GM19193 (cell line): ENCODE measurements around the gene DIP2C.

Experiments
- POLR2A ChIP-seq: IDR thresholded peaks from 4 replicates; pipeline ENCODE4 v1.6.1; 2011; ENCODE audit not compliant: insufficient read depth, insufficient read length; ENCODE audit errors: extremely low read depth

The DIP2C gene

DNA sequence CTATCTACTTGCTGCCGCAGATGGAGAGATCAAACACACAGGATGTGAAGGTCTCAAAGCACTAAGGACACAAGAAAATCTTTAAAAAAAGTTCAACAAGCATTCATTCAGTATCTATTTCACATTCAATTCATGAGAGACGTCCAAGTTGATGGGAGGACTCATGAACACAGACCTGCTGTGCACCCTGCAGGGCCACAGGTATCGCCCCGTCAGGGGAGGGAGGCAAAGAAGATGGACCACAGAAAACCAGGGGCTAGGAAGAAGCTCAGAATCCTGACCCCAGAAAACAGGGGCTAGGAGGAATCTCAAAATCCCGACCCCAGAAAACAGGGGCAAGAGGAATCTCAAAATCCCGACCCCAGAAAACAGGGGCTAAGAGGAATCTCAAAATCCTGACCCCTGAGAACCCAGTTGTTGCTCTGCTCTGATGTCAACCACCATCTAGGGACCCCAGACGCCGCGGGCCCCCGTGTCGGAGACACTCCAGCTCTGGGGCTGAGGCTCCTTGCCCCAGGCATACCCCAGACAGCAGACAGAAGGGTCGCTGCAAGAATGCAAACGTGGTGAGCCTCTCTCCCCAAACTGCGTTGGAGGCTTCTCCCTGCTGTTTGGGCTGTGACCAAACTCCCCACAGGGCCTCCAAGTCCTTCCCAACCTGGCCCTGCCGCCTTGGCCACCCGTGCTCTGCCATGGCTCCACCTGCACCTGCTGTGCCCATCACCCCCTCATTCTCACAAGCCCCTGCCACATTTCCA lies 197.6 kb downstream of the DIP2C start:
- no peak for TF ChIP-seq POLR2A

DNA sequence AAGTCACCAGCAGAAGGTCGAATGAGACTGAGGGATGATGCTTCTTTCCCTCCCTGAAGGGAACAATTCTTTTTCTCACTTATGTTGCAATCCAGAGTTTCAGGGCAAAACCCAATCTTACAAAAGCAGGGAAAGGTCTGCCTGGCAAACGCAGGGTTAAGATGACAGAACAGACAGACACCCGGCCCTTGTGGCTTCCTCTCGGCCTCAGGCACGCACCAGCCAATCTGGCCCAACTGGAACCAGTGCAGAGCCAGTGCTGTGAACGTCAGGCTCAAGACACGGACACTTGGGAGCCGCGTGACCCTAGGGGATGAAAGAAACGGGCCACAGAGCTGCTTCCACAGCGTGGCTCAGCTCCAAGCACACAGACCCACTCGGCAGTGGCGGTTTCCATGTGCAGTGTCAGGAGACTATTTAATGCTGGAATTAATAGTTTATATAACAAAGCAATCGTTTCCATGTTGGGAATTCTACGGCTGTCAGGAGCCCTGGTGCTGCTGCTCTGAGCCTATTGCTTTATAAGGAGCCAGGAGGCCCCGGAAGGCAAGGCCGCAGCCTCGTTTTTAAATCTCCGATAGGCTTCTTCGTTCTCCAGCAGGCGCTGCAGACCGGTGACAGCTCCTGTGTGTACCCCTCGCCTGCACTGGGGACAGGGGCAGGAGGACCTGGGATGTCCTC lies 198.4 kb downstream of the DIP2C start:
- no peak for TF ChIP-seq POLR2A

DNA sequence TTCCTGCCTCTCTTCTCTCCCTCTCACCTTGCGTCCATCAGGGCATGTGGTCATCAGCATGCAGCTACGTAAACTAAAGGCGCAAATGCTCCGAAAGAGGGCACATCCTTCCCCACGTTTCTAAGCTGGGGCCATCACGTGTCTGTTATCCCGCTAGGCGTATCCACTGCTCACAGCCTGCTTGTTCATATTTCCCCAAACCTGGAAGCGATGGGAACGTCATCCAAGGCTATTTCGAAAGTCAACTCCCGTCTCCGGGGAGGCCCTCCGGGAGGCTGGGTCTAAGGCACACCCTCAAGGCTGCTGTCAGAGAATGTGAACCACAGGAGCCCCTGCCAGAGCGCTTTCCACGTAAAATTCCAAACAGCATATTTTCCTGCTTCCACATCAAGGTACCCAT lies 199.2 kb downstream of the DIP2C start:
- TF ChIP-seq POLR2A = no peak

DNA sequence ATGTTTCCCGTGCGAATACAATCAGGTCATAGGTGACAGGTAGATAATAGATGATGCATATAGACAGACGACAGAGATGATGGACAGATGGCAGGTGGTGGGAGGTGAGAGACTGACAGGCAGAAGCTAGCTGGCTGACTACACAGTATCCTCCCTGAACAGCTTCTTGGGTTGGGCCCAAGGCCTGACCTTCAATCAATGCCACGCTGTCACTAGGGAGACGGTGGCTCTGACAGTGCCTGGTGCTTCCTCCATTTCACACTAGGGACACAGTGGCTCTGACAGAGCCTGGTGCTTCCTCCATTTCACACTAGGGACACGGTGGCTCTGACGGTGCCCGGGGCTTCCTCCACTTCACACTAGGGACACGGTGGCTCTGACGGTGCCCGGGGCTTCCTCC lies 200.1 kb downstream of the DIP2C start:
- TF ChIP-seq POLR2A = no peak

DNA sequence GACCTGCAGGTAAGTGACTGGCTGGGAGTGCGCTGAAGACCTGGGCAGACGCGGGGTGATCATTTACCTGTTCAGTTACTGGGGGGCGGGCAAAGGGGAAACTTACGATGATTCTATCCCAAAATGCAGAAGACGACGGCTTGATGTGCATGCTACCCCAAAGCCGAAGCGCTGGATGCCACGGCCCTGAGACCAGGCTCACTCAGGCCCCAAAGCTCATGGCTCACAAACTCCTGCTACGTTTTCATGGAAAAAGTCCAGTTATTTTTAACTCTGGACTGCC lies 200.6 kb downstream of the DIP2C start:
- no peak for TF ChIP-seq POLR2A

DNA sequence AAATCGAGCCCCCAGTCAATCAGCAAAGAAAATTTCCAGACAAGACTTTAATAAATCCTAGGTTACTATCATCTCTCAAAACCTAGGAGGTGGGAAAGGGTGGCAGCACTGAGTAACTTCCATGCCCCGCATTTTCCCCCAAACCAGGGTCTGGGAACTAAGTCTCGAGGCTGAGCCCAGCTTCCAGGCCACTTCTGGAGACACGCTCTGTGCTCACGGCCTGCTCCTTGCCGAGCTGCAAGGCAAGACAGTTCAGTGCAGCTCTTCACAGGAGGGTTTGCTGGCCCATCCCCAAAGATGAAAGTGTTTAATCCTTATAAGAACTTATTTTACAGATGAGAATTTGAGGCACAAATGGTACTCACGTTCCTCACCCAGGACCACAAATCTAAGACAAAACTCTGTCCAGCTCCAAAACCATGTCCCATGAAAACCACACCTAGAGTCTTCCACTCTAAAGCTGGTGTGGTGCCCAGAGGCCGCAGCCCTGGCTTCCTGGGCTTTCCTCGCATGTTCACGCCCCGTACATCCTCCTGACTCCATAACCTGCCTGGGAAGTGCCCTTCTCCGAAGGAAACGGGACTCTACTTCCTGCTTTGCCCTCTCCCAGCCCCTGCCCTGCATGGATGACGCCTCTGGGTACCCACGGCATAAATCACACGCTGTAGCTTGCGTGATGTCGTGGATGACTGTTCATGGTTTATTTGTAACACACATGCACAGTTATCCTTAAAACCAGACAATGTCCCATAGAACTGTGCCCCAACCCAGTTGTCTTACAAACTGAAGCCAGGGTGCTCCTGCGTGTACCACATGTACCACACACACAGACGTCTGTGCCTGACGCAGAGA lies 201.2 kb downstream of the DIP2C start:
- no peak for TF ChIP-seq POLR2A

DNA sequence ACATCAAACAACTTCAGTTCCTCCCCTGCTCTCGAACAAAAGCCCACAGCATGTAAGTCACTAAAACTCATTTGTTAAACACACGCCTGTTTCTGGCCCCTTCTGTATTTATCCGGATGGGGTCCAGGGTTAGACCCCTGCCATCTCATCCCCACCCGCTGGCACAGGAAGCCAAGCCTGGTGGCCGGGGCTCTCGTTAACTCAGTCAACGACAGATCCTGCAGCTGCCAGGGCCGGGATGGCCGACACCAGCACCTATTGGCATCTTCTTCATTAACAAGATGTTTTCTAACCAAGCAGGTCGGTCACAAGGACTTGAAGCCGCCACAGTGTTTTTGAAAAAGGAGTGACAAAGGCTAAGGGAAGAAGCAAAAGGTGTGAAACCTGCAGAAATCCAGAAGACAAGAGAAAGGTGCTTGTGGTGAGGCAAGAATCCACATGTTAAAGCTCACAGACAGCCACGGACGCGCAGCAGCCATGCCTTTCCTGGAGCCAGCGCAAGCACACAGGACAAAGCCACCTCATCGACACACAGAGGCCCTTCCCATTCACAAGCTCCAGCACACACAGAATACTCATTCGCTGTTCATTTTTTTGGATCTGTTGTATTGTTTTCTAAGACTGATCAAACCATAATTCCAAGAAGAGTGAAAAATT lies 202.7 kb downstream of the DIP2C start:
- no peak for TF ChIP-seq POLR2A

DNA sequence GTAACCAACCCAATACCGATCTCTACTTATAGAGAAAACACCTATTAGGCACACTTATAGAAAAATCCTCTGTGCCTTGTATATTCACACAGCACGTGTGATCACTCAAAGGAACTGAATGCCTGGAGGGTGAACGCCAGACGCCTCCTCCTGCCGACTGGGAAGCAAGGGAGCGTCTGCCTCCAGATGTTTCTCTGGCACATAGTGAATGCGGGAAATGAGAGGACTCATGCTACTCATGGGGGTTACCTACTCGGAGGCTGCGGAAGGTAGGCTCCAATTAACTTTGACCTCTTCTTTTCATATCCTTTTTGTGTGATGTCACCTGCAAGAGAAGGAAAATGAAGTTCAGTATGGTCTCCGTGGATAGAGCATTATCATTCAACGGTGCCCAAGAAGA lies 203.3 kb downstream of the DIP2C start:
- TF ChIP-seq POLR2A = no peak

DNA sequence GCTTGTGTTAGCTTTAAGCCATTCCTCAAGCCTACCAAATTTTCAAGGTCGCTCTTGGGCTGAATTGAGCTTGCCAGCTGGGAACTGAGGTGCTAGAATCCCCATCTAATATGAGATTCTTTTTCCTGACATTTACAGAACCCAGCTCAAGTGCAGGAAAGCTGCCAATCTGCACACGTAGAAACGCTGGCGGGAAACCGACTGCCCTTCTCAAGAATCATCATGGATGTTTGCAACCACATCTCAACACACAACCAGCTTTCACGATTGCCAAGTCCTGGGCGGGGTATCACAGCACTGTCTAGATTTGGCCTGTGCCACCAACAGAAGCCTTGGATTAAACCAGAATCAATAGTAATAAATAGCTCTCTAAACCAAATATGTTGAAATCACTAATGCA lies 203.7 kb downstream of the DIP2C start:
- TF ChIP-seq POLR2A = no peak

DNA sequence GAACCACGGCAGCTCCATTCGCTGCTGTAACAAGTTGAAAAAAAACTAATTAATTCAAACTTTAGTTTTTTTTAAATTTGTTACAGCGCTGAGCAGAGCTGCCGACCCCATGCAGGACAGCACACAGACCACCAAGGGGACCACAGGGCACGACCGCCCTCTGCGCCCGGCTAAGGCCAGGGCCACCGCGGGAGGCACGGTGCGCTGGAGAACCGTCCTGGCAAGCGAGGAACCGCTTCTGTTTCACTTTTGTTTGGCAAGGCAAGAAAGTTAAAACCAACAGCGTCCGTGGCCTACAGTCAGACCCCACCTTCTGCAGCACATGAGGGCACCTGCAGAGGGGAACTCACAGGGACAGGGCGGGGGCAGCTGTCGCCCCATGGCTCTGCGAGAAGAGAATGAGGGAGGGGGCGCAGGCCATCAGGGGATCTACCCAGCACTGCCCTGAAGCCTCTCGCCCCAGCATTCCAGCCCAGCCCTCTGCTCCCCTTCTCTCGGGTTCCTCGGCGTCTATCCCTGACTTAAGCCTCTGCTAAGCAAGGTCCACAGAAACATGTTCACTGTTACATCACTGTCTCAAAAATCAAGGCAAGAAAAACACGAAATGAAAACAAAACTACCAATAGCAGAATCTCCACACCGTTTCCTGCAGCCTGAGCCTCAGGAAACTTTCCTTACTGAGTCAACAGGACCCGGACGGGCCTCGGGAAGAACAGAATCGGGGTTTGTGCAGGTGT lies 204.4 kb downstream of the DIP2C start:
- no peak for TF ChIP-seq POLR2A

DNA sequence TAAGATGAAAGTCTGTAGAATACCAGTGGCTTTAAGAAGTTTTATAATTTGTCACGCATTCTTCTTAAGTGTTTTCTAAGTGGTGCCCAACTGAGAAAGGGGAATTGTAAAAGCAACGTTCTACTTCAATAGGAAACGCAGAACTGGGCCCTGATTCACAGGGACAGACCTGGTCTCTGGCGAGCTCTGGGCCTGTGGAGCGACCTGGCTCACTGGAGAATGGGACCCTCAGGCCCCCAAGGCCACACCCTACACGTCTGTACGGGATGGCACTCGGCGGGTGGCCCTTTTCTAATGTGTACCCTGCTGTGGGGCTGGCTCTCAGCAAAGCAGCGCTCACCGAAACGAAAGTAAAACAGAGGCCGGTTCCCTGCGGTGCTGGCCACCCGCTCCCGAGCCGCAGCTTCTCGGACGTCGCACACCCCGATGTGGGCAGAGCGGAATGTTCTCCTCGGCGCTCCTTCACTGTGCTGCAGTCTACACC lies 205.0 kb downstream of the DIP2C start:
- TF ChIP-seq POLR2A = no peak

DNA sequence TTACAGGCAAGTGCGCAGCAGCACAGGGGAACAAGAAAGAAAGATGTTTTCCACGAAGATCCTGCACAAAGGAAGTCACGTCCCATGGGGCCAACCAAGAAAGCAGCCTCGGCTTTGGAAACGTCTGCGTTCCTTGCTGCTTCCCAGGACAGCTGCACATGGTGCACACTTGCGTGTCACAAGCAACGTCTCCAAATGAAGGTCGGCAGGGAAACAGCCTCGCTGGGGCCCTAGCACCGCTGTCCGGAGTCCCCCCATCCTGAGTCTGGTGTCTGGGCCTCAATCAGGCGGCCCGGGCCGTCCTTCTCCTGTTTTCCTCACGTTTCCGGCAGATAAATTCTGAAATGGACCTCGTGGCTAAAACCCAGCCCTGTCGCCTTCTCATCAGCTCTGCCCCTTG lies 206.2 kb downstream of the DIP2C start:
- TF ChIP-seq POLR2A = no peak

DNA sequence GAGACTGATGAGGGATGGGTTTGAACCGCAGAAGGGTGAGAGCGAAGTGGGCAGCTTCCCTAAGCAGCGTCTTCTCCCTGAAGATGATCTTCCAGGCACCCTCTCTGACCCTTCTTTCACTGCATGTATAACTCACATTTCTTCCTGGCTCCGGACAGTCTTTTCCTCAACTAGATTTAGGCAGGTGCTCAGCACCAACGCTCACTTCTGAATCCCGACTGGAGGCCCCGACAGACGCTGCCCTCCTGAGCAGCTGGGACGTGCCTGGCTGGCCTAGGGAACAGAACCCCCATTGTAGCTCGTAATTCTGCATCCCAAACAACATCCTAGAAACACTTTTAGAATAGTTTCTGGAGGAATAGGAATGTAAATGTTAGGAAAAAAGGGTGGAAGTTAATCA lies 206.6 kb downstream of the DIP2C start:
- TF ChIP-seq POLR2A = no peak

DNA sequence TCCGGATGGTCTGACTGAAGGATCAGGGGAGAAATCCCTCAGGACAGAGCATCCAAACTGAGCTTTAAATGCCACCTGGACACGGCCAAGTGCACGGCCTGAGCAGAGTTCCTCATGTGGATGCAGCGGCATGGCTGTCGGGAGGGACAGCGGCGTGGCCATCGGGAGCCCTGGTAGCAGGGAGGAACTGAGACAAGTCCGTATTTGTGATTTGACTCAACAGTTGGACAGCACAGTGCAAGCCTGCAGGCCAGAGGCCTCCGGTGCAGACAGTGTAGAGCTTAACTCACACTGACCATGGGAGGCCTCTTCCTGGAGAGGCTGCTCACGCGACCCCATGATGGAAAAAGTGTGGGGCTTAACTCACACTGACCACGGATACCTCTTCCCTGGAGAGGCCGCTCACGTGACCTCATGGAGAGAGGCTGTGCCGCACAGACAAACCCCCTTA lies 207.4 kb downstream of the DIP2C start:
- TF ChIP-seq POLR2A = no peak

DNA sequence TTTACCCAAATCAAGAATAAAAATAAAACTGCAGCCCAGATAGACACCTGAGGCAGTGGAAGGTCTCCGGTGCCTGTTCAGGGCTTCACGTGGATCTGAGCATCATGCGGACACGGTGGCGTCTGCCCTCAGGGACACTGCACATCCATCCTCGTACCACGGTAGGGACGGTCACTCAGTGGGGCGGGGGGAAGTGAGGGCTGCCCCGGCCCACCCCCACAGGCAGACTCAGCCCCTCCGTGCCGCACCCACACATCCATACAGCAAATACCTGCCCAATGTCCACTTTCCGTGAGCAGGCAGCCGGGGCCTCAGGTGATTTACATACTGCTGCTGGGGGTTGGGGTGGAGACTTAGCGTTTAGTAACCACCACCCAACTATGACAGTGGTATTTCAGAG lies 207.8 kb downstream of the DIP2C start:
- TF ChIP-seq POLR2A = no peak

DNA sequence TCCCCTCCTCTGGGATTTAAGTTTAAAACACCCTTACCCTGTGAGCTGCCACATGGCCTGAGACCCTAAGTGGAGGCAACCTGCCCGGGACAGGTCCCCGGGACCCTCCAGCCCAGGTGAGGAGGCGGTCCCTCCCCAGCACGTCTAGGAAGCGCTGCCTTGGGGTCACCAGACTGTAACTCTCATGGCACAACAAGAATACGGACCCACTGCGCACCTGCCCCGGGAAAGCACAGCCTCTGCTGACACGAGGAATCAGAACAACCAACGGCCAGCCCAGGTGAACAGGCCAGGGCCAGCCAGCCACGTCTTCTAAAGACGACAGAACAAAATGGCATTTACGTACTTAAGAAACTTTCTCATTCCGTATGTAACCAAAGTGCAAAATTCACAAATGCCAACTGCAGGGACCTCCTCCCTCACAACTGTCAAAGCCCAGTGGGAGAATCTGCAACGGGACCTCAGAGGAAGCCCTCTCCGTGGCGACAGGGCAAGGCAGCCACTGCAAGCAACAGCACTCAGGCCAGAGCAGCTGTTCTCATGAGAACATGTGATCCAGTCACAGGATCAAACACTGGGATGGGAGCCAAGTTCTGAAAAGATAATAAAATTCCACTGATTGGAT lies 208.4 kb downstream of the DIP2C start:
- TF ChIP-seq POLR2A = no peak
